ENCODE measurements around the gene ACBD6. TPM values are rescaled to one million over a fixed set of nuclear protein-coding genes. Genes with fewer than 3 reads are reported as not detected.

The ACBD6 gene
- total and polyA plus RNA-seq, 2 of the 4 experiments (the other 2 are of a cell fraction): 52.5 to 59.1 TPM

DNA sequence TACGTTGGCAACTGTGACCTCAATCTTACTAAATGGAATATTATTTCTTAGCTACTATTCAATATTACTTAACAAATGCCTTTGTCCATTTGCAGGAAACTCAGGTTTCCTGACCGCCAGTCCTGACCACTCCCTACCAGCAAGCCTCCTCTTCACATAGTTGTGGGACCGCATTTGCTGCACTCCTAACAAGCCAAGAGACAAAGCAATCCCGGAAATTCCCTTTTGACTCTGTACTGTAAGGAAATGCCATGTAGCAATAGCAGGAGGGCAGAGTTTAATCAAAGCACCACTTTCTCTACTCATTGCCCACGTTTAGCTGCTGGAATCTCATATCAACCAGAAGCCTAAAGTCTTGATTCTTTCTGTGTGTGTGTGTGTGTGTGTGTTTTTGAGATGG is 28.1 kb upstream of the ACBD6 start:
- H3K36me3 ChIP-seq (ENCODE audit: control insufficient read depth, insufficient read depth, low read length): no peaks in the 10 kb centered on the region
- no TSS peak for BruUV-seq (replicated peaks)
- H2BK5ac ChIP-seq (ENCODE audit: low read depth, low read length, poor library complexity, severe bottlenecking): peak overlapping the region; percentile 40
- H3K4me1 ChIP-seq (ENCODE audit: control insufficient read depth, insufficient read depth, low read length): peaks cover 4% of the 10 kb centered on the region; the same call in 1 of the 2 replicates
- no peaks in the 10 kb centered on the region for H3K79me1 ChIP-seq (ENCODE audit: low read depth in 1 of 2, low read length in 2 of 2)
- peak overlapping the region; percentile 77; the same call in 1 of the 2 replicates for H2BK20ac ChIP-seq (ENCODE audit: low read depth, low read length)
- no peak overlapping the region for H2AK9ac ChIP-seq (replicated peaks; ENCODE audit: low read depth, low read length, poor library complexity)
- H3K27ac ChIP-seq (ENCODE audit: insufficient read depth, low read length): no peak overlapping the region
- no peak overlapping the region for H3K18ac ChIP-seq (ENCODE audit: low read depth, low read length)
- no peaks in the 10 kb centered on the region for H3K9me3 ChIP-seq (ENCODE audit: control insufficient read depth, insufficient read depth, low read length)
- no peak overlapping the region for H3K56ac ChIP-seq (ENCODE audit: extremely low read depth, insufficient read depth, low read length)
- no CpG with 5 or more reads among the region's 5 CpGs for WGBS, 2 experiments (ENCODE audit: extremely low coverage in 2 of 2, insufficient read length in 1 of 2)
- peak overlapping the region; percentile 50; the same call in 1 of the 2 replicates for H3K14ac ChIP-seq (replicated peaks; ENCODE audit: low read depth, low read length)
- H3K9ac ChIP-seq (ENCODE audit: low read depth, low read length): no peak overlapping the region
- H2AK5ac ChIP-seq (ENCODE audit: low read depth, low read length): peak overlapping the region; percentile 40; the same call in 1 of the 2 replicates
- no peak overlapping the region for H4K91ac ChIP-seq (ENCODE audit: insufficient read depth, low read depth, low read length)
- TF ChIP-seq, protein P1, sequence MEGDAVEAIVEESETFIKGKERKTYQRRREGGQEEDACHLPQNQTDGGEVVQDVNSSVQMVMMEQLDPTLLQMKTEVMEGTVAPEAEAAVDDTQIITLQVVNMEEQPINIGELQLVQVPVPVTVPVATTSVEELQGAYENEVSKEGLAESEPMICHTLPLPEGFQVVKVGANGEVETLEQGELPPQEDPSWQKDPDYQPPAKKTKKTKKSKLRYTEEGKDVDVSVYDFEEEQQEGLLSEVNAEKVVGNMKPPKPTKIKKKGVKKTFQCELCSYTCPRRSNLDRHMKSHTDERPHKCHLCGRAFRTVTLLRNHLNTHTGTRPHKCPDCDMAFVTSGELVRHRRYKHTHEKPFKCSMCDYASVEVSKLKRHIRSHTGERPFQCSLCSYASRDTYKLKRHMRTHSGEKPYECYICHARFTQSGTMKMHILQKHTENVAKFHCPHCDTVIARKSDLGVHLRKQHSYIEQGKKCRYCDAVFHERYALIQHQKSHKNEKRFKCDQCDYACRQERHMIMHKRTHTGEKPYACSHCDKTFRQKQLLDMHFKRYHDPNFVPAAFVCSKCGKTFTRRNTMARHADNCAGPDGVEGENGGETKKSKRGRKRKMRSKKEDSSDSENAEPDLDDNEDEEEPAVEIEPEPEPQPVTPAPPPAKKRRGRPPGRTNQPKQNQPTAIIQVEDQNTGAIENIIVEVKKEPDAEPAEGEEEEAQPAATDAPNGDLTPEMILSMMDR (conservative IDR thresholded peaks at IDR 0.05; ENCODE audit: low read depth, low read length): no peak
- no peak for TF ChIP-seq RCOR1 (IDR thresholded peaks at IDR 0.05; ENCODE audit: insufficient replicate concordance, low read length)
- no peak for TF ChIP-seq NFE2L2 (IDR thresholded peaks at IDR 0.05; ENCODE audit: low read depth, low read length)
- TF ChIP-seq SMC3 (IDR thresholded peaks at IDR 0.05; ENCODE audit: low read depth, low read length): no peak
- TF ChIP-seq BHLHE40 (IDR thresholded peaks at IDR 0.05; ENCODE audit: low read depth, low read length): 0 out of 2 replicates have a peak, but pooled peaks have one; percentile 3
- no peak for TF ChIP-seq MAFK (IDR thresholded peaks at IDR 0.05; ENCODE audit: low read depth, low read length)
- TF ChIP-seq RAD21 (IDR thresholded peaks at IDR 0.05; ENCODE audit: low read length): no peak
- TF ChIP-seq MAZ (IDR thresholded peaks at IDR 0.05; ENCODE audit: borderline replicate concordance, low read depth, low read length): no peak
- peak; percentile 96 for TF ChIP-seq CEBPB (IDR thresholded peaks at IDR 0.05; ENCODE audit: low read depth, low read length)
- peak; percentile 94 for DNase-seq
- no peaks in the 10 kb centered on the region for H3K27me3 ChIP-seq (ENCODE audit: control insufficient read depth, insufficient read depth, low read length)
- CTCF ChIA-PET: interaction anchor here (0.6 to 1.2 kb wide), 2 partner anchors 332 to 376 kb away, joined by 3 to 4 read pairs; no protein-coding TSS in a partner anchor
- intact Hi-C loops (cut with micrococcal nuclease) (loop anchor here (5.0 kb wide), 2 partner anchors 332 to 637 kb away; no protein-coding TSS in a partner anchor), in situ Hi-C loops (cut with MboI; ENCODE audit: low sequenced_read_pairs) (no loop called here), dilution Hi-C loops (cut with HindIII; ENCODE audit: low sequenced_read_pairs, unreplicated experiment) (no loop called here)
- H2BK120ac ChIP-seq (ENCODE audit: low read depth, low read length): peak overlapping the region; percentile 78
- H3K9me1 ChIP-seq (ENCODE audit: insufficient read depth, low read length): 0 out of 2 replicates have a peak, but pooled peaks cover 2% of the 10 kb centered on the region
- H4K8ac ChIP-seq (ENCODE audit: low read depth in 2 of 2, low read length in 2 of 2): peak overlapping the region in 1 of 2 experiments; percentile 60; a peak in 1 of 4 replicates
- no peak overlapping the region for H3K4me3 ChIP-seq (ENCODE audit: insufficient read depth, low read depth, low read length)
- ATAC-seq (ENCODE audit: low read depth): peak; percentile 79
- no peaks in the 10 kb centered on the region for H4K20me1 ChIP-seq (ENCODE audit: insufficient read depth, low read length)
- H2AFZ ChIP-seq (replicated peaks; ENCODE audit: low read length, poor library complexity): peak overlapping the region; percentile 76
- H2BK15ac ChIP-seq (ENCODE audit: low read depth, low read length): no peak overlapping the region; the same call in 1 of the 3 replicates
- POLR2A ChIA-PET (ENCODE audit: unreplicated experiment): no interaction called here
- H4K5ac ChIP-seq (ENCODE audit: low read depth, low read length): peak overlapping the region; percentile 35; the same call in 1 of the 2 replicates
- no peak overlapping the region for H3K4me2 ChIP-seq (ENCODE audit: low read depth, low read length)
- no peak overlapping the region; the same call in 1 of the 2 replicates for H3K23ac ChIP-seq (ENCODE audit: low read depth, low read length)
- H3K4ac ChIP-seq (ENCODE audit: low read depth, low read length): peak overlapping the region; percentile 46; the same call in 1 of the 2 replicates
